ENCODE measurements around the gene FNBP1.
"Not testable (repeated sequence)": the region's sequence is repeated elsewhere in the genome, so short reads cannot be mapped to it uniquely, and the experiment has no call there.

Gene FNBP1

GRCh38 chr9:130020618-130021017, 22.4 kb downstream of the FNBP1 start:
- DNase-seq = no peak

GRCh38 chr9:130018265-130018664, 24.7 kb downstream of the FNBP1 start:
- no peak for DNase-seq

GRCh38 chr9:130017510-130017909, 25.5 kb downstream of the FNBP1 start:
- DNase-seq = not testable (repeated sequence)

- no peak for DNase-seq
These were observed 25.9 kb downstream of the FNBP1 start for GRCh38 chr9:130017076-130017475.

- no peak for DNase-seq
These were observed 27.5 kb downstream of the FNBP1 start for GRCh38 chr9:130015353-130016019.

GRCh38 chr9:130013326-130013725, 29.7 kb downstream of the FNBP1 start:
- DNase-seq = no peak

- no peak for DNase-seq
These were observed 32.6 kb downstream of the FNBP1 start for GRCh38 chr9:130010151-130010988.

- DNase-seq = not testable (repeated sequence)
These were observed 33.4 kb downstream of the FNBP1 start for GRCh38 chr9:130009546-130009945.

- no peak for DNase-seq
These were observed 34.5 kb downstream of the FNBP1 start for GRCh38 chr9:130008538-130008937.

- DNase-seq = not testable (repeated sequence)
These were observed 36.0 kb downstream of the FNBP1 start for GRCh38 chr9:130006952-130007351.

- no peak for DNase-seq
These were observed 38.9 kb downstream of the FNBP1 start for GRCh38 chr9:130003943-130004552.

- no peak for DNase-seq
These were observed 40.7 kb downstream of the FNBP1 start for GRCh38 chr9:130002320-130002719.

GRCh38 chr9:130001190-130001589, 41.8 kb downstream of the FNBP1 start:
- DNase-seq = no peak

- DNase-seq = no peak
These were observed 43.9 kb downstream of the FNBP1 start for GRCh38 chr9:129999141-129999510.

GRCh38 chr9:129998491-129999140, 44.4 kb downstream of the FNBP1 start:
- DNase-seq = no peak

GRCh38 chr9:129997706-129998105, 45.3 kb downstream of the FNBP1 start:
- not testable (repeated sequence) for DNase-seq

GRCh38 chr9:129996161-129996830, 46.7 kb downstream of the FNBP1 start:
- no peak for DNase-seq

GRCh38 chr9:129995409-129996160, 47.4 kb downstream of the FNBP1 start:
- no peak for DNase-seq

GRCh38 chr9:129994882-129995281, 48.1 kb downstream of the FNBP1 start:
- DNase-seq = no peak

GRCh38 chr9:129991139-129991538, 51.9 kb downstream of the FNBP1 start:
- not testable (repeated sequence) for DNase-seq

GRCh38 chr9:129990269-129991010, 52.5 kb downstream of the FNBP1 start:
- DNase-seq = no peak
